ENCODE measurements around the gene SFPQ. TPM values are rescaled to one million over a fixed set of nuclear protein-coding genes. Genes with fewer than 3 reads are reported as not detected.

SFPQ gene
- total and polyA plus RNA-seq, 4 donors, result 34.7 to 231 (median 184) TPM

Other genes with a start within 250 kb of the SFPQ start
- 10 to 100 TPM; 25.7 to 40.1 TPM for gene TMEM35B, start 207.8 kb downstream of the SFPQ start, total RNA-seq
- 10 to 100 TPM; 32.2 to 53.1 TPM for gene TMEM35B, start 207.8 kb downstream of the SFPQ start, polyA plus RNA-seq
- 10 to 100 TPM; 24.4 to 24.7 TPM for gene ZMYM6, start 161.2 kb downstream of the SFPQ start, total RNA-seq
- gene ZMYM6, start 161.2 kb downstream of the SFPQ start, polyA plus RNA-seq, result 10 to 100 TPM; 10.5 to 14.9 TPM
- gene ZMYM1, start 113.8 kb downstream of the SFPQ start, total RNA-seq, result 10 to 100 TPM; 14.9 to 16.4 TPM
- 1 to 10 TPM; 4.5 to 5.8 TPM for gene ZMYM1, start 113.8 kb downstream of the SFPQ start, polyA plus RNA-seq
- gene ZMYM4, start 75.6 kb upstream of the SFPQ start, total RNA-seq, result 10 to 100 TPM; 54.9 to 57.0 TPM
- 10 to 100 TPM in 1 of 2 donors, 1 to 10 TPM in 1; 6.6 to 10.9 TPM for gene ZMYM4, start 75.6 kb upstream of the SFPQ start, polyA plus RNA-seq

Measured in aorta (tissue), 4 donors.